RWPE1 (cell line): Measurements from ENCODE around the gene C10orf71.

Experiments
- CTCF ChIA-PET: fragments of 350-600 bp; sonication (Branson Sonifier 250); formaldehyde crosslinking; extraction: SDS; loops from one replicate; lab custom pipeline; 2021; lab: Yijun Ruan, JAX
- POLR2A ChIA-PET: fragments of 400-600 bp; formaldehyde crosslinking; extraction: SDS; loops from one replicate; lab custom pipeline; 2020; ENCODE audit warnings: antibody characterized with exemption; ENCODE audit not compliant: low non-redundant PET; lab: Yijun Ruan, JAX
- DNase-seq: peaks from one replicate; pipeline ENCODE4 v3.0.0; 2012; ENCODE audit warnings: low spot score
- H3K27ac ChIP-seq: fragments of 450-650 bp; 2 replicates; pipeline ENCODE4 v1.5.1; 2017
- TF ChIP-seq, protein P1 (sequence below): fragments of 450-650 bp; conservative IDR thresholded peaks from 2 replicates; pipeline ENCODE4 v1.5.1; 2017; ENCODE audit warnings: low read depth, mild to moderate bottlenecking

Gene C10orf71

DNA sequence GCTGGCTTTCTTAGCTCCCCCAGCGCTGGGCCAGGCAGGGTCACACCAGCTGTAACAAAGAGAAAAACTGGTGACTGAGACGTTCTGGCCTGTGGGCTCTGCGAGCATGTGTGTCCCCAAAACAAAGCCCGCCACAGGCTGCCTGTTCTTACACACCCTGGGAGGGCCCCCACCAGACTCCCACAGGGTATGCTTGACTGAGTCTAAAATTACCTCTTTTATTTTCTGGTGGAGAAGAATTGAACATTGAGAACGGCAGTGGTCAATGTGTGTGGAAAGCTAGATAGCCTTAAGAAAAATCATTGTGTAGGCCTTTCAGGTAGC lies 808 bp downstream of the C10orf71 start:
- CTCF ChIA-PET: no interaction called here
- no peak for DNase-seq
- POLR2A ChIA-PET: no interaction called here
- no peak overlapping the region for H3K27ac ChIP-seq
- TF ChIP-seq, protein P1, sequence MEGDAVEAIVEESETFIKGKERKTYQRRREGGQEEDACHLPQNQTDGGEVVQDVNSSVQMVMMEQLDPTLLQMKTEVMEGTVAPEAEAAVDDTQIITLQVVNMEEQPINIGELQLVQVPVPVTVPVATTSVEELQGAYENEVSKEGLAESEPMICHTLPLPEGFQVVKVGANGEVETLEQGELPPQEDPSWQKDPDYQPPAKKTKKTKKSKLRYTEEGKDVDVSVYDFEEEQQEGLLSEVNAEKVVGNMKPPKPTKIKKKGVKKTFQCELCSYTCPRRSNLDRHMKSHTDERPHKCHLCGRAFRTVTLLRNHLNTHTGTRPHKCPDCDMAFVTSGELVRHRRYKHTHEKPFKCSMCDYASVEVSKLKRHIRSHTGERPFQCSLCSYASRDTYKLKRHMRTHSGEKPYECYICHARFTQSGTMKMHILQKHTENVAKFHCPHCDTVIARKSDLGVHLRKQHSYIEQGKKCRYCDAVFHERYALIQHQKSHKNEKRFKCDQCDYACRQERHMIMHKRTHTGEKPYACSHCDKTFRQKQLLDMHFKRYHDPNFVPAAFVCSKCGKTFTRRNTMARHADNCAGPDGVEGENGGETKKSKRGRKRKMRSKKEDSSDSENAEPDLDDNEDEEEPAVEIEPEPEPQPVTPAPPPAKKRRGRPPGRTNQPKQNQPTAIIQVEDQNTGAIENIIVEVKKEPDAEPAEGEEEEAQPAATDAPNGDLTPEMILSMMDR: no peak

DNA sequence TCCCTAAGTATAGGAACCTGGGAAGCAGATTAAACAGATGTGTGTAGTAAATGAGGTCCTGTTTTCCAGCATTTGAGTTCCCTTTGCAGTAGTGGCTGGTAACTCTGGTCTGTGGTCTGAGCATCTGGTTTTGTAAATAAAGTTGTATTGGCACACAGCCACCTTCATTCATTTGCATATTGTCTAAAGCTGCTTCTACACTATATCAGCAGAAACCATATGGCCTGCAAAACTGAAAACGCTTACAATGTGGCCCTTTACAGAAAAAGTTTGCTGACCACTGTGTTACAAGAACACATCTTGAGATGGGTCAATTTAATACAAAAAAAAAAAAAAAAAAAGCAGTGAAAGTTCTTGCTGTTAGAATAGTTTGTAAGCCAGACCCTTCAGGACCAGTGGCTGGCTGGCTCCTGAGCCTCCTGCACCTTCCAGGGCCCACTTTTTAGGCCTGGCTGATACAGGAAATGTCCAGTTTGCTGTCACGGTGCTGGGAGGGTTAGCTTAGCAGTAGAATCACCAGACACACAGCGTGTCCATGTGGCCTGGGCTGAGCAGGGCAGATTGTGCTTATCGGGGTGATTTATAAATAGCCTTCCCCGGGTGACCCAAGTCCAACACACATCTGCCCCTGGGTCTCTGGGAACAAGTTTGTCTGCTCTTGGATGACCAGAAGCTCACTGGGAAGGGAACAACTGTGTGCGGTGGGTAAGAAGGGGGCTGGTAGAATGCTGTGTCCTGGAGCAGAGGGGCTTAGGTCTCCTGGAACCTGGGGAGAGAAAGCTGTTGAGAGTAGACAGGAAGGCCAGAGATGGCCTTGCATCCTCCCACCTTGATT lies 1.4 kb downstream of the C10orf71 start:
- no peak for DNase-seq
- ChIA-PET POLR2A (no interaction called here), CTCF (no interaction called here)
- TF ChIP-seq, protein P1: no peak
- H3K27ac ChIP-seq: no peak overlapping the region

DNA sequence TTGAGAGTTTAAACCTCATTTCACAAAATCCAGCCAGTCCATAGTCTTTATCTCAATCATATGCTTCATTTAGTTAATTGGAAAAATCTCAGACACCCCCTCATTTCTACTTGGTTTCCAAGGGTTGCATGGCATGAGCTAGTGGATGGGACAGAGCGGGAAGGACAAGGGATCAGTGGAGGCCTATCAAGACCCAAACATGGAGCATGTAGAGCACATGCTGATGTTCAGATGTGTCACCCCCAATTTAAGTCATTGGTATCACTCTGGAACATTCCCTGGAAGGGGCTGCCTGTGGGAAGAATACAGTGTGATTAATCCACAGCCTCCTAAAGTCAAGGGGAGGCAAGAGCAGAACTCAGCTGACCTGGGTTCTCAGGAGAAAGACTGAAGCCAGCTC lies 2.3 kb downstream of the C10orf71 start:
- POLR2A ChIA-PET: no interaction called here
- DNase-seq: no peak
- no peak overlapping the region for H3K27ac ChIP-seq
- TF ChIP-seq, protein P1: no peak
- CTCF ChIA-PET: no interaction called here

DNA sequence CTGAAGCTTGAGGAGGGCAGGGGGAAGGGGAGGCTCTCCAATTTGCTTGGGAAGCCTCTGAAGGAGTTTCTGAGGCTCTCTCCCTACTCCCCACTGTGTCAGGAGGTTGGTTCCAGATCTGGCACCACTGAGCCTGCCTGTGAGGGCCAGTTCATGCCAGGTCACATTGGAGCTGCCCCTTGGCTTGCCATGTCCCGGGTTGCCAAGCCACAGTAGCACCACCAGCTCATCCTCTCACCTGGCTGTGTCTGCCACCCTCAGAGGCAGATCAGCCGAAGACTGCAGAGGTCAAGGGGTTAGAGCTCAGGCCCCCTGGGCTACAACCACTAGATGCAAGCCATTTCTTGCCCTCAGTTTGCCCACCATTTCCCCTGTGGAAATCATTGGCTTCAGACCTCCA lies 3.1 kb downstream of the C10orf71 start:
- no peak for DNase-seq
- ChIA-PET POLR2A (no interaction called here), CTCF (interaction anchor here (0.7 kb wide), 1 partner anchor 247 kb away, joined by 3 read pairs; no protein-coding TSS in a partner anchor)
- no peak overlapping the region for H3K27ac ChIP-seq
- TF ChIP-seq, protein P1: no peak

DNA sequence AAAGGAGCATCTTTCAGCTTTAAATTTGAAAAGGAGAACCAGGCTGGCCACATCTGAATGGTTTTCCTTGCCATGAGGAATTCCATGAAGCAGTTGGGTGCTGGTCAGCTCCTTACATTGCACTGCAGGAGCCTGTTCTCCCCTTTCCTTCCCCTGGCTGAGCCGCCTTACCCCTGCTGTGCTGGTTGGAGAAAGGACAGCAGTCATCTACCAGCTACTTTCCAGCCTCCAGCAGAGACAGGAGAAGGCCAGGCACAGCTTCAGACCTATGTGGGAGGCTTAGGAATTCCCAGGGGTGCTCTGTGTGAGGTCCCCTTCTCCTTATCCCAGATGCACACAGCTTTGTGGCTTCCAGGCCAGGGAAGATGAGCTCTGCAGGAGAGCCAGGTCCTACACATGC lies 4.7 kb downstream of the C10orf71 start:
- H3K27ac ChIP-seq: no peak overlapping the region
- no peak for DNase-seq
- POLR2A ChIA-PET: no interaction called here
- TF ChIP-seq, protein P1: no peak
- CTCF ChIA-PET: no interaction called here

DNA sequence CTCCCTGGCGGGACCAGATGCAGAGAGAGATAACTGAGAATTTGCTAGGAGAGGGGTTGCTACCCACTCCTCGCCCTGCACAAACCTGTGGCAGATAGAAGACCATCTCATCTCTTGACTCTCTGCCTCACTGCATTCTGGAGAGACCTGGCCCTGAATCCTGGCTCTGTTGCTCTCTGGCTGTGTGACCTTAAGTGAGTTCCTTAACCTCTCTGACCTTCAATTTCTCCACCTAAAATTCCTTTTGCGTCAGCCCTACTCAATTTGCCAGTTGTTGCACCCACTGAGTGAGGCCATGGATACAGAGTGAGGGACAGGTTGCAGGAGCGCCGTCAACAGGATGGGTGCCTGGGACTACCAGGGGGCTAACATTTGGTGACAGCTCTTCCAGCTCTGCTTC lies 5.2 kb downstream of the C10orf71 start:
- TF ChIP-seq, protein P1: no peak
- H3K27ac ChIP-seq: no peak overlapping the region
- ChIA-PET POLR2A (no interaction called here), CTCF (no interaction called here)
- DNase-seq: no peak
